NCI-H2196 treated with DMSO at 0.1 percent for 48 hours (cell line): Measurements from ENCODE around the gene GADD45G.

ENCODE experiments used
- DNase-seq: peaks from one replicate; lab custom pipeline; 2025; ENCODE audit not compliant: unreplicated experiment; lab: John Stamatoyannopoulos, UW

Gene GADD45G

DNA sequence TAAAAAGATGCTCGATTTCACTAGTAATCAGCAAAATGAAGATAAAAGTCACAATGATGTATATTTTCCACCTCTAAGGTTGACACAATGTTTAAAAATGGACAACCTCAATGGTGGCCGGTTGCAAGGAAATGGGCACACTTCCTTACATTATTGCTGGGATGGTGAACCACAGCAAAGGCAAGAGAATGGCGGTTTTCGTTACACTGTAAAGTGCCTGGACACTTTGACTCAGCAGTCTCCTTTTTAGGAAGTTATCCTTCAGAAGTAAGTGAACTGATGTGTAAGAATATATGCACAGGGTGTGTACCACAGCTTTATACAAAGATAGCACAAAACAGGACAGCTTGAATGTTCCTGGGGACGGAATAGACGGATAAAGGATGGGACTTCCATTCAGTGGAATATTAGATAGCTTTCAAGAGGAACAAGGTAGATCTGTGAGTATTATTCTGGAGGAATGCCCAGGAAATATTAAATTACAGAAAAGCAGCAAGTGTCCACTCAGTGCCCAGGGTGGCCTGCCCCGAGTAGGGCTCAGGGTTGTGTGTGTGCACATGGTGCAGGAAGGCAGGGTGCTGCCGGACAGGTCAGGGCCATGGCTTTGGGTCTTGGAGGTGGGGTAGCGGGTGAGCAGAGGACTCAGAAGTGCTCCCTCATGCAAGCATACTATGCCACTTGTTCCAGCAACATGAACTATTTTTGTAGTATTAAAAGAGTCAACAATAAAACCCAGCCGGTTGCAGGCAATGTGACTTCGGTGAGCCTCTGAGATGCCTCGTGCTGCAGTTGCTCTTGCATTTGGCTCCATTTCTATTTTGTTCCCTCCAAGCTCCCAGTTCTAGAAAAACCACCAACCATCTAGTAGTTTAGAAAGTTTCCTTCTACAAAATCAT, 24.5 kb downstream of the GADD45G start:
- no peak for DNase-seq

DNA sequence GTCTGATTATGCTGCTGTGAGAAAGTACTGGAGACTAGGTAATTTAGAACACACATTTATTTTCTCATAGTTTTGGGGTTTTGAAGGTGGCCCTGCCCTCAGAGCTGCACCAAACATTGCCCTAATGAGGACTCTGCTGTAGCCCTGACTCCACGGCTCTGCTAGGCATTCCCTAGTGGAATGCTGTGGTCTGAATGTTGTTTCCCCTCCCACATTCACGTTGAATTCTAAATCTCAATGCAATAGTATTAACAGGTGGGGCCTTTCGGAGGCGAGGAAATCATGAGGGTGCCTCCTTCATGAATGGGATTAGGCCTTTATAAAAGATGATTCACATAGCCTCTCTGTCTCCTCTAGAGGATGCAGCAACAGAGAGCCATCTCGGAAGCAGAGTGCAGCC, 25.7 kb downstream of the GADD45G start:
- no peak for DNase-seq

DNA sequence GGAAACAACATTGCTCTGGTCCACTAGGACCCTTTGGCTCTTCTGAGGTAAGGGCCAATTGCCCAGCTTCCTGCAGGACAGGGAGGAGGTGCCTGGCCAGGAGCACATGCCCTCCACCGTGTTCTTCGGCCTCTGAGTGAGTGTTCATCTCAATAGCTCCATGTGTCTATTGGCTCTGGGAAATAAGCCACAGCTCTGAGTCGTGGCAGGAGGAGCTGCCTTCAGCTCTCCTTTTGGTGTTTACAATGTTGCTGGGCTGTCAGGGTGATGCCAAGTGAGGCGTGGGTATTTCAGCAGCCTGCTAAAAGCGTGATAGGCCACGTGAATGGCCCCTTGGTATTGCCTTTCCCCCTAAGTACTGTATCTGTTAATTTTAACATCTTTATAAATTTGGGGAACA, 26.6 kb downstream of the GADD45G start:
- no peak for DNase-seq

GRCh38 chr9:89632192-89632733, 27.5 kb downstream of the GADD45G start:
- no peak for DNase-seq

DNA sequence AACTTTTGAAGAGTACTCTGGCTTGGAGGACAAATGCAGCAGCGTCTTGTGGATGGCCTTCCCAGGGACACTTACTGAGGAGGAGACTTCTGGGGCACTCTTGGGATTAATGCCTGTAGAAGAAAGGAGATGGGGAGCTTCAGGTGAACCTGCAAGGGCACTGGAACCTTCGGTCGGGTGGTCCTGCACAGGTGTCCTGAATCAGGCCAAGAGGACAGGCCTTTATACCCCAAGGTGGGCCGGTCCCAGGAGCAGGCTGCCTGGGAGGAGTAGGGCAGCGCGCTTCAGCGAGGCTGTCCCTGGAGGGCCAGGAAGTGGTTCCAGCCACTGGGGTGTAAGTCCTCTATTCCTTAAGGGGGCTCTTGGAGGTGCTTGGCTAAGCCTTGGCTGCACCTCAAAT, 27.9 kb downstream of the GADD45G start:
- DNase-seq = no peak

DNA sequence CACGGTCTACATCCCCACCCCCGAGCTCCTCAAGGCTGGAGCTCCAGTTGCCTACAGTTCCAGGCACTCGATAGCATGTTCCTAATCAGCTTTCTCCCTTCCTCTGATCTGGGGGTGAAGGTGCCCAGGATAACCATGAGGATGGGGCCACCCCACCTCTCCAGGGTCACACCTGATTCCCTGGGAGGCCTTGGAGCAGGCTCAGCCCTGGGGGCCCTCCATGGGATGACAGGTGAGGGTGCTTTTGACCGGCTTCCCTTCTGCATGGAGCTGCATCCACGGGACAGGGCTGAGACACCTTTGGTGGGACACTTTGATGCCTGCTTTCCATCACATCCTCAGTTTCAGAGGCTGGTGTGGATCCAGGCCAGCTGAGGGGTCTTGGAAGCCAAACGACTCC, 28.6 kb downstream of the GADD45G start:
- no peak for DNase-seq

DNA sequence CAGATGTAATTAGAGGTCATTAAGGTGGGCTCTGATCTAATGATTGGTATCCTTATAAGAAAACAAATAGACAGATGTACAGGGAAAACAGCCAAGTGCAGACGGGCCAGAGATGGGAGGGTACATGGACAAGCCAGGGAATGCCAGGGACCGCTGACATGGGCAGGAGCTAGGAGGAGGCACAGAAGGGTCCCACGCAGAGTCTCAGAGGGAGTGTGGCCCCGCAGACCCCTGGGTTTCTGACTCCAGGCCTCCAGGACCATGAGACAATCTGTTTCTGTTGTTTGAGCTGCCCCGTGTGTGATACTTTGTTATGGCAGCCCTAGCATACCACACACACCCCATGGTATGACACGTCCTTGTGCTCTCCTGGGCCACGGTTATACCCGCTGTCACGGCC, 29.1 kb downstream of the GADD45G start:
- no peak for DNase-seq

GRCh38 chr9:89634995-89635742, 30.4 kb downstream of the GADD45G start:
- DNase-seq = peak; percentile 80

GRCh38 chr9:89635816-89636215, 31.0 kb downstream of the GADD45G start:
- peak; percentile 80 for DNase-seq

DNA sequence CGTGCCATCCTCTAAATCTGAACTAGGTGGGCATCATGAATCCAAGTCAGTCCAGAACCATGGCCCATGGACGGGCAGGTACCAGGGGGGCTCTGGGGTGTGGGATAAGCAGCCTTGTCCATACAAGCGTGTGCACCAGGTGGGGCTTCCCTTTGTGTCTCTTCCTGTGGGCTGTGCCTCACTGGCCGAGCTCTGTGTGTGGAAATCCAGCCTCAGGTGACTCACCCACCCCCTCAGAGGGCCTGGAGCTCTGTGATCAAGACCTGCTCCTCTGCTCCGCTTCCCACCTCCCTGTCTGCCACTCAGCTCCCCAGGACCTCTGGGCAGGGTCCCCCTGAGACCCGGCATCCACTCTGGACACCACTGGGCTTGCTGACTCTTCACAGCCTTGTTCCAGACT, 33.0 kb downstream of the GADD45G start:
- DNase-seq = no peak

- DNase-seq = no peak
These were observed 33.5 kb downstream of the GADD45G start for GRCh38 chr9:89638359-89638758.

- no peak for DNase-seq
These were observed 34.1 kb downstream of the GADD45G start for GRCh38 chr9:89638893-89639292.

GRCh38 chr9:89639367-89639795, 34.6 kb downstream of the GADD45G start:
- DNase-seq = no peak

- DNase-seq = no peak
These were observed 35.1 kb downstream of the GADD45G start for GRCh38 chr9:89639961-89640360.

GRCh38 chr9:89640361-89640760, 35.5 kb downstream of the GADD45G start:
- DNase-seq = no peak

- DNase-seq = no peak
These were observed 36.0 kb downstream of the GADD45G start for GRCh38 chr9:89640801-89641200.

DNA sequence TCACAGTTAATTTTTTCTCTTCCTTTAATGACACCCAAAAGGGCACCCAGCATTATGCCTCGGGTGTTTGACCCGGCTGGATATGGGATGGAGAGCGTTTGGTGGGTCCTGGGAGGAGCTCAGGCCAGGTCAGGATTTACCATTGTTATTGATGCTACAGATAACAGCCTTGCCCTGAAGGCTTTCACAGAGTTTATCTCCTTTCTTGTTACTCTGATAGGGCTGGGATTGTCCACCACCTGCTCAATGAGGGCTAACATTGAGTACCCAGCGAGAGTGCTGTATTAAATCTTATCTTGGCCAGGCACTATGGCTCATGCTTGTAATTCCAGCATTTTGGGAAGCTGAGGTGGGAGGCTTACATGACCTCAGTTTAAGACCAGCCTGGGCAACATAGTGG, 37.2 kb downstream of the GADD45G start:
- DNase-seq = no peak

- DNase-seq = no peak
These were observed 38.0 kb downstream of the GADD45G start for GRCh38 chr9:89642789-89643188.

DNA sequence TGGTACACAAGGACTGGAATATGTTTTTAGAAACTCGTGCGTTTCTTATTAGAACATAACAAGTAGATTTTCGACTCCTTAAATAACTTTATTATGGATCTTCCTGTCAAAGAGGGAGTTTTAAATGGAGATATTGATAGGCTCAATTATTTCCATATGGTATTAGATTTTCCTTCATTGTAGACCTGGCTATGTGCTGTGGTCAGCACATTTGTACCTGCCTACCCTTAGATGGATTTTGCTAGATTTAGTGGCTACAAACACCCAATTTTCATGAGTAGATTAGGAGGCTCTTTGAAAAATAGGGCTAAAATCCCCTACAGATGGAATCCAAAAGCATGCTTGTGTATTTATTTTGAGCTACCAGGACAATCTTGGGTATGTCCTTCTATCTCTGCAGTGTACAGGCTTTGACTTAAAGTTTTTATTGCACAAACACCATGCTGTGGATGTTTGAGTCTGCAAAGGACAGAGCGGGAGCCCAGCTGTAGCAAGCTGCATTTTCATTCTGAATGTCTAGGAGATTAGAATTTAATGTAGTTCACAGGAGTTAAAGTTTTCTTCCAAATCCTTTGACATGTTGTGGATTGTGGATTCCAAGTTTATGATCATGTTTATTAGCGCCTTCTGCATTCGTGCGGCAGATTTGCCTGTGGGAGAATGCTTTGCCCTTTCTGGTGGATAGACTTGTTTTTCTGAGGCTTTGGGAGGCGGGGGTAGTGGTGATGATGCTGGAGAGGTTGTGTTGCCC, 41.6 kb downstream of the GADD45G start:
- DNase-seq = no peak

DNA sequence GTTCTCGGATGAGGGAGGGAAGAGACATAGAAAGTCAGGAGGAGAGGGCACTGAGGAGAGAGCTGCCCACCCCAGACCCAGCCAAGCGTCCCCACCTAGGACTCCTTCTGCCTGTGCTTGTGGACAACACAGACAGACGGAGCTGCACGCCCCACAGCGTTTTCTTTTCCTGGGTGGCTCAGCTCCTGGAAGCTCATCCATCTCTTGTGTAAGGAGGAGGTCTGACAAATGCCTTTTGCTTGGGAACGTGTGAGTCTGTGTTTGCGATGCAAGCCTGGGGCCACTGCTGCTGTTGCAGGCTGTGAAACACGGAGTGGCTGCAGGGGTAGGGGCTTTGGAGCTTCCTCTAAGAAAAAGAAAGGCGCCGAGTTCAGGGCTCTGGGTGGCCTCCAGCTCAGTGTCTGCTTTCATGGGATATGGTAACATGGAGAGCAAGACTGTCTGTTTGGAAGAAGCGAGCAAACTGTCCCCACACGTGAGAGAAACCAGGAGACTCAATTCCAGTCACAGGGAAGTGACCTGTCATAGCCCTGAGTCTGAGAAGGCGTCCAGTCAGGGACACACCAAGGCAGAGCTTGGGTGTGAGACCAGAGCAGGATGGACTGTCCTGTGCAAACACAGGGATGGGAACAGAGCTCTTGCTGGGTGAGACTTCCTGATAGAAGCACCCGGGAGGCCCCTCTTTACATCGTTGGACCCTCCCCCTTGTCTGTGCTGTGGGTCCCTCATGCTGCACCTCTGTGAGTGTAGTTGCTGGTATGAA, 42.7 kb downstream of the GADD45G start:
- DNase-seq = no peak
